H9 (cell line): ENCODE data around the gene SORCS2. TPM values are rescaled to one million over a fixed set of nuclear protein-coding genes. Genes with fewer than 3 reads are reported as not detected.

Source experiments
- DNase-seq: peaks from one replicate; pipeline ENCODE4 v3.0.0-alpha.2; 2017
- H2AFZ ChIP-seq: one replicate; pipeline ENCODE4 v1.6.1; 2013; ENCODE audit warnings: mild to moderate bottlenecking, low read length, control low read depth, moderate library complexity
- H2AK5ac ChIP-seq: 2 replicates; pipeline ENCODE4 v1.6.1; 2013; ENCODE audit warnings: low read length, control low read depth, mixed read lengths; ENCODE audit not compliant: insufficient read length
- H2BK120ac ChIP-seq: one replicate; pipeline ENCODE4 v1.6.1; 2013; ENCODE audit warnings: low read depth, mild to moderate bottlenecking, low read length, control low read depth, inconsistent platforms; ENCODE audit not compliant: poor library complexity, severe bottlenecking
- H2BK12ac ChIP-seq: 2 replicates; pipeline ENCODE4 v1.6.1; 2013; ENCODE audit warnings: low read length, control low read depth, mixed read lengths, low read depth; ENCODE audit not compliant: insufficient read length
- H2BK15ac ChIP-seq: 2 replicates; pipeline ENCODE4 v1.6.1; 2013; ENCODE audit warnings: low read depth, low read length, control low read depth
- H2BK20ac ChIP-seq: one replicate; pipeline ENCODE4 v1.6.1; 2013; ENCODE audit warnings: low read depth, mild to moderate bottlenecking, low read length, control low read depth, inconsistent platforms; ENCODE audit not compliant: poor library complexity, severe bottlenecking
- H2BK5ac ChIP-seq: 2 replicates; pipeline ENCODE4 v1.6.1; 2013; ENCODE audit warnings: low read length, control low read depth, mixed read lengths; ENCODE audit not compliant: insufficient read length
- H3K14ac ChIP-seq: 2 replicates; pipeline ENCODE4 v1.6.1; 2013; ENCODE audit warnings: low read length, control low read depth; ENCODE audit not compliant: insufficient read depth
- H3K18ac ChIP-seq: 2 replicates; pipeline ENCODE4 v1.6.1; 2013; ENCODE audit warnings: low read depth, mild to moderate bottlenecking, mixed read lengths, low read length, control low read depth; ENCODE audit not compliant: insufficient read length
- H3K23ac ChIP-seq: 2 replicates; pipeline ENCODE4 v1.6.1; 2013; ENCODE audit warnings: low read length, control low read depth, mixed read lengths, low read depth; ENCODE audit not compliant: insufficient read length
- H3K23me2 ChIP-seq: 2 replicates; pipeline ENCODE4 v1.6.1; 2013; ENCODE audit warnings: low read depth, mild to moderate bottlenecking, mixed read lengths, low read length, control low read depth; ENCODE audit not compliant: insufficient read length, poor library complexity, severe bottlenecking
- H3K27ac ChIP-seq: 2 replicates; pipeline ENCODE4 v1.5.1; 2013; ENCODE audit warnings: low read length, control low read depth, mixed read lengths, low read depth; ENCODE audit not compliant: insufficient read length
- H3K27me3 ChIP-seq: 2 replicates; pipeline ENCODE4 v1.6.1; 2013; ENCODE audit warnings: low read length, control low read depth, inconsistent platforms; ENCODE audit not compliant: insufficient read depth
- H3K4ac ChIP-seq: 2 replicates; pipeline ENCODE4 v1.6.1; 2013; ENCODE audit warnings: low read depth, mild to moderate bottlenecking, control low read depth, inconsistent platforms, low read length, moderate library complexity
- H3K4me1 ChIP-seq: 2 replicates; pipeline ENCODE4 v1.6.1; 2013; ENCODE audit warnings: low read length, control low read depth, inconsistent platforms; ENCODE audit not compliant: insufficient read depth
- H3K4me2 ChIP-seq: 2 replicates; pipeline ENCODE4 v1.6.1; 2013; ENCODE audit warnings: low read length, control low read depth, mixed read lengths; ENCODE audit not compliant: insufficient read length, insufficient read depth
- H3K56ac ChIP-seq: 2 replicates; pipeline ENCODE4 v1.6.1; 2013; ENCODE audit warnings: low read depth, mild to moderate bottlenecking, mixed read lengths, low read length, control low read depth; ENCODE audit not compliant: insufficient read length
- H3K79me1 ChIP-seq: 2 replicates; pipeline ENCODE4 v1.6.1; 2013; ENCODE audit warnings: low read depth, mild to moderate bottlenecking, moderate library complexity, low read length, control low read depth, inconsistent platforms; ENCODE audit not compliant: insufficient read depth, poor library complexity, severe bottlenecking
- H3K79me2 ChIP-seq: 2 replicates; pipeline ENCODE4 v1.6.1; 2013; ENCODE audit warnings: low read length, control low read depth, inconsistent platforms; ENCODE audit not compliant: insufficient read depth
- H3K9ac ChIP-seq: 2 replicates; pipeline ENCODE4 v1.6.1; 2013; ENCODE audit warnings: low read length, control low read depth, mixed read lengths; ENCODE audit not compliant: insufficient read length; ENCODE audit errors: extremely low read depth
- H3K9me3 ChIP-seq: one replicate; pipeline ENCODE4 v1.6.1; 2013; ENCODE audit warnings: low read depth, low read length, inconsistent platforms; ENCODE audit not compliant: control insufficient read depth
- H3T11ph ChIP-seq: one replicate; pipeline ENCODE4 v1.6.1; 2013; ENCODE audit warnings: mild to moderate bottlenecking, low read length, control low read depth, inconsistent platforms
- H4K20me1 ChIP-seq: one replicate; pipeline ENCODE4 v1.6.1; 2013; ENCODE audit not compliant: control insufficient read depth, insufficient read length, insufficient read depth
- H4K5ac ChIP-seq: 2 replicates; pipeline ENCODE4 v1.6.1; 2013; ENCODE audit warnings: low read depth, mild to moderate bottlenecking, mixed read lengths, low read length, control low read depth; ENCODE audit not compliant: insufficient read length
- H4K8ac ChIP-seq: replicated peaks from 2 replicates; pipeline ENCODE4 v1.6.1; 2013; ENCODE audit warnings: low read length, control low read depth, mixed read lengths, low read depth; ENCODE audit not compliant: insufficient read length
- H4K91ac ChIP-seq: 2 replicates; pipeline ENCODE4 v1.6.1; 2013; ENCODE audit warnings: low read depth, mild to moderate bottlenecking, moderate library complexity, mixed read lengths, low read length, control low read depth; ENCODE audit not compliant: insufficient read length
- H3K27ac Mint-ChIP-seq, 3 experiments: 2 replicates in 2 of 3; 3 replicates in 1 of 3; pipeline ENCODE4 v1.8.0; 2020 to 2021; ENCODE audit warnings: mixed read lengths in 3 of 3, mild to moderate bottlenecking in 1 of 3, moderate library complexity in 1 of 3
- H3K27me3 Mint-ChIP-seq: 2 replicates; pipeline ENCODE4 v1.8.0; 2021; ENCODE audit warnings: low read depth, mild to moderate bottlenecking, moderate library complexity, mixed read lengths
- H3K36me3 Mint-ChIP-seq, 3 experiments: 2 replicates in 2 of 3; 3 replicates in 1 of 3; pipeline ENCODE4 v1.8.0; 2020 to 2021; ENCODE audit warnings: low read depth in 3 of 3, mixed read lengths in 3 of 3; ENCODE audit not compliant: insufficient read depth in 1 of 3
- H3K4me1 Mint-ChIP-seq, 2 experiments: 2 replicates each; pipeline ENCODE4 v1.8.0; 2020; ENCODE audit warnings: mixed read lengths in 2 of 2
- H3K4me3 Mint-ChIP-seq, 2 experiments: 2 replicates in 1 of 2; 3 replicates in 1 of 2; pipeline ENCODE4 v1.8.0; 2020 to 2021; ENCODE audit warnings: mild to moderate bottlenecking in 2 of 2, mixed read lengths in 2 of 2, moderate library complexity in 1 of 2
- H3K9me3 Mint-ChIP-seq, 2 experiments: 2 replicates in 1 of 2; 3 replicates in 1 of 2; pipeline ENCODE4 v1.8.0; 2020; ENCODE audit warnings: mild to moderate bottlenecking in 2 of 2, mixed read lengths in 2 of 2, moderate library complexity in 1 of 2
- WGBS: extraction: QIAGEN DNeasy Blood & Tissue Kit; methylation state at CpG from one replicate; pipeline ENCODE4 v1.1.7; 2013; ENCODE audit warnings: missing lambda C conversion rate, low lambda C conversion rate, mixed read lengths; ENCODE audit not compliant: insufficient read length; ENCODE audit errors: extremely low coverage; 5-methylcytosine and 5-hydroxymethylcytosine counted together
- total RNA-seq: library from RNA; stranded (reverse); gene quantifications from 2 replicates; pipeline ENCODE4 v1.2.1, GENCODE V29; 2021
- TF ChIP-seq, protein P1 (sequence below): fragments of 200-600 bp; sonication (generic); conservative IDR thresholded peaks from 3 replicates; pipeline ENCODE4 v1.8.0; 2021; ENCODE audit warnings: antibody characterized with exemption, mild to moderate bottlenecking

The SORCS2 gene
- total RNA-seq, 1 experiment from 2014 or later, result 0.57 TPM

- H2BK5ac ChIP-seq, result no peak overlapping the region
- no peak overlapping the region for H4K8ac ChIP-seq
- no peak overlapping the region for H3T11ph ChIP-seq
- no peak overlapping the region for H3K18ac ChIP-seq
- H2BK12ac ChIP-seq, result no peak overlapping the region
- WGBS, result no CpG with 5 or more reads among the region's 12 CpGs
- no peaks in the 10 kb centered on the region for H4K20me1 ChIP-seq
- H3K4me1 ChIP-seq, result no peaks in the 10 kb centered on the region
- no peak overlapping the region for H3K9ac ChIP-seq
- no peak overlapping the region for H3K56ac ChIP-seq
- peaks cover 98% of the 10 kb centered on the region for H3K27me3 Mint-ChIP-seq
- H4K5ac ChIP-seq, result no peak overlapping the region
- no peaks in the 10 kb centered on the region for H3K79me2 ChIP-seq
- H3K79me1 ChIP-seq, result no peaks in the 10 kb centered on the region
- no peak overlapping the region for H4K91ac ChIP-seq
- no peak overlapping the region for H3K4ac ChIP-seq
- H3K4me2 ChIP-seq, result no peak overlapping the region
- H3K9me3 ChIP-seq, result no peaks in the 10 kb centered on the region
- no peak overlapping the region for H3K23ac ChIP-seq
- H3K23me2 ChIP-seq, result no peaks in the 10 kb centered on the region
- H3K27me3 ChIP-seq, result peaks cover 39% of the 10 kb centered on the region
- H3K4me1 Mint-ChIP-seq, result peaks cover 32 to 40% of the 10 kb centered on the region in 2 experiments
- peaks cover 0 to 8% (median 0%) of the 10 kb centered on the region in 3 experiments; a peak in 2 of 7 replicates for H3K36me3 Mint-ChIP-seq
- TF ChIP-seq, protein P1, sequence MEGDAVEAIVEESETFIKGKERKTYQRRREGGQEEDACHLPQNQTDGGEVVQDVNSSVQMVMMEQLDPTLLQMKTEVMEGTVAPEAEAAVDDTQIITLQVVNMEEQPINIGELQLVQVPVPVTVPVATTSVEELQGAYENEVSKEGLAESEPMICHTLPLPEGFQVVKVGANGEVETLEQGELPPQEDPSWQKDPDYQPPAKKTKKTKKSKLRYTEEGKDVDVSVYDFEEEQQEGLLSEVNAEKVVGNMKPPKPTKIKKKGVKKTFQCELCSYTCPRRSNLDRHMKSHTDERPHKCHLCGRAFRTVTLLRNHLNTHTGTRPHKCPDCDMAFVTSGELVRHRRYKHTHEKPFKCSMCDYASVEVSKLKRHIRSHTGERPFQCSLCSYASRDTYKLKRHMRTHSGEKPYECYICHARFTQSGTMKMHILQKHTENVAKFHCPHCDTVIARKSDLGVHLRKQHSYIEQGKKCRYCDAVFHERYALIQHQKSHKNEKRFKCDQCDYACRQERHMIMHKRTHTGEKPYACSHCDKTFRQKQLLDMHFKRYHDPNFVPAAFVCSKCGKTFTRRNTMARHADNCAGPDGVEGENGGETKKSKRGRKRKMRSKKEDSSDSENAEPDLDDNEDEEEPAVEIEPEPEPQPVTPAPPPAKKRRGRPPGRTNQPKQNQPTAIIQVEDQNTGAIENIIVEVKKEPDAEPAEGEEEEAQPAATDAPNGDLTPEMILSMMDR, result no peak
- no peak overlapping the region for H2AFZ ChIP-seq
- no peak overlapping the region for H2BK20ac ChIP-seq
- peak overlapping the region in 1 of 2 experiments; percentile 3; a peak in 2 of 5 replicates for H3K4me3 Mint-ChIP-seq
- H3K27ac ChIP-seq, result no peak overlapping the region
- DNase-seq, result peak; percentile 31
- no peak overlapping the region for H3K14ac ChIP-seq
- no peak overlapping the region for H2AK5ac ChIP-seq
- H2BK120ac ChIP-seq, result no peak overlapping the region
- H3K9me3 Mint-ChIP-seq, result peaks cover 8 to 17% of the 10 kb centered on the region in 2 experiments
- peak overlapping the region in 1 of 3 experiments; percentile 88; a peak in 2 of 7 replicates for H3K27ac Mint-ChIP-seq
- no peak overlapping the region for H2BK15ac ChIP-seq
Measured at GRCh38 chr4:7414736-7415510, 222.6 kb downstream of the SORCS2 start.
